DOHH2 (cell line): ENCODE results near the gene IL25.

Experiments
- H3F3A ChIP-seq: fragments of 200-600 bp; sonication (generic), shearing (Covaris generic); 2 replicates; pipeline ENCODE4 v1.6.0; 2016; ENCODE audit warnings: antibody characterized with exemption, mild to moderate bottlenecking; ENCODE audit not compliant: control insufficient read depth, insufficient read depth
- H3K27ac ChIP-seq: fragments of 200-600 bp; sonication (generic); 2 replicates; pipeline ENCODE4 v1.5.1; 2014; ENCODE audit warnings: low read depth, mild to moderate bottlenecking, low read length, moderate library complexity
- H3K27me3 ChIP-seq: fragments of 200-600 bp; sonication (generic); 2 replicates; pipeline ENCODE4 v1.6.1; 2014; ENCODE audit warnings: mild to moderate bottlenecking, low read length, mixed read lengths; ENCODE audit not compliant: control insufficient read depth
- H3K36me3 ChIP-seq: fragments of 200-600 bp; sonication (generic); 2 replicates; pipeline ENCODE4 v1.6.1; 2014; ENCODE audit warnings: mild to moderate bottlenecking, low read length, moderate library complexity, mixed read lengths; ENCODE audit not compliant: control insufficient read depth
- H3K4me1 ChIP-seq: fragments of 200-600 bp; sonication (generic); 2 replicates; pipeline ENCODE4 v1.6.1; 2014; ENCODE audit warnings: mild to moderate bottlenecking, low read length, mixed read lengths; ENCODE audit not compliant: control insufficient read depth
- H3K4me2 ChIP-seq: fragments of 200-600 bp; sonication (generic); 2 replicates; pipeline ENCODE4 v1.6.0; 2014; ENCODE audit warnings: mild to moderate bottlenecking, low read length, moderate library complexity
- H3K4me3 ChIP-seq: fragments of 200-600 bp; sonication (generic); 2 replicates; pipeline ENCODE4 v1.5.1; 2014; ENCODE audit warnings: mild to moderate bottlenecking, low read length, mixed read lengths
- H3K79me2 ChIP-seq: fragments of 200-600 bp; sonication (generic); 2 replicates; pipeline ENCODE4 v1.6.1; 2014; ENCODE audit warnings: mild to moderate bottlenecking, low read length, mixed read lengths; ENCODE audit not compliant: control insufficient read depth
- H3K9me2 ChIP-seq: fragments of 200-600 bp; sonication (generic); replicated peaks from 2 replicates; pipeline ENCODE4 v1.6.1; 2014; ENCODE audit warnings: mild to moderate bottlenecking, low read length, mixed read lengths; ENCODE audit not compliant: control insufficient read depth
- H3K9me3 ChIP-seq: fragments of 200-600 bp; sonication (generic); 2 replicates; pipeline ENCODE4 v1.6.1; 2014; ENCODE audit warnings: antibody characterized with exemption, low read length, mixed read lengths; ENCODE audit not compliant: control insufficient read depth, insufficient read depth
- H4K20me1 ChIP-seq: fragments of 200-600 bp; sonication (generic); 2 replicates; pipeline ENCODE4 v1.6.0; 2014; ENCODE audit warnings: low read depth, mild to moderate bottlenecking, antibody characterized with exemption, low read length, moderate library complexity; ENCODE audit not compliant: control insufficient read depth, insufficient read depth
- EZH2phosphoT487 ChIP-seq: fragments of 200-600 bp; sonication (generic); IDR thresholded peaks from 2 replicates; pipeline ENCODE4 v1.6.1; 2017; ENCODE audit warnings: borderline replicate concordance, mild to moderate bottlenecking, antibody characterized with exemption, low read length, moderate library complexity, mixed read lengths
- TF ChIP-seq, protein P1 (sequence below): fragments of 200-600 bp; sonication (generic); IDR thresholded peaks from one replicate; pipeline ENCODE4 v1.5.1; 2014; ENCODE audit warnings: antibody characterized with exemption, mild to moderate bottlenecking, low read depth, low read length; ENCODE audit not compliant: poor library complexity, severe bottlenecking

The IL25 gene

GRCh38 chr14:23403908-23404307 is 31.3 kb downstream of the IL25 start:
- H3K27ac ChIP-seq = no peak overlapping the region
- no peaks in the 10 kb centered on the region for H3F3A ChIP-seq
- no peak overlapping the region for H3K4me2 ChIP-seq
- no peaks in the 10 kb centered on the region for H3K79me2 ChIP-seq
- no peaks in the 10 kb centered on the region for H3K9me3 ChIP-seq
- no peaks in the 10 kb centered on the region for H3K36me3 ChIP-seq
- H3K9me2 ChIP-seq = no peaks in the 10 kb centered on the region
- no peak overlapping the region for H3K4me3 ChIP-seq
- H3K4me1 ChIP-seq = no peaks in the 10 kb centered on the region
- no peaks in the 10 kb centered on the region for H3K27me3 ChIP-seq
- H4K20me1 ChIP-seq = no peaks in the 10 kb centered on the region
- no peak for TF ChIP-seq EZH2phosphoT487
- TF ChIP-seq, protein P1, sequence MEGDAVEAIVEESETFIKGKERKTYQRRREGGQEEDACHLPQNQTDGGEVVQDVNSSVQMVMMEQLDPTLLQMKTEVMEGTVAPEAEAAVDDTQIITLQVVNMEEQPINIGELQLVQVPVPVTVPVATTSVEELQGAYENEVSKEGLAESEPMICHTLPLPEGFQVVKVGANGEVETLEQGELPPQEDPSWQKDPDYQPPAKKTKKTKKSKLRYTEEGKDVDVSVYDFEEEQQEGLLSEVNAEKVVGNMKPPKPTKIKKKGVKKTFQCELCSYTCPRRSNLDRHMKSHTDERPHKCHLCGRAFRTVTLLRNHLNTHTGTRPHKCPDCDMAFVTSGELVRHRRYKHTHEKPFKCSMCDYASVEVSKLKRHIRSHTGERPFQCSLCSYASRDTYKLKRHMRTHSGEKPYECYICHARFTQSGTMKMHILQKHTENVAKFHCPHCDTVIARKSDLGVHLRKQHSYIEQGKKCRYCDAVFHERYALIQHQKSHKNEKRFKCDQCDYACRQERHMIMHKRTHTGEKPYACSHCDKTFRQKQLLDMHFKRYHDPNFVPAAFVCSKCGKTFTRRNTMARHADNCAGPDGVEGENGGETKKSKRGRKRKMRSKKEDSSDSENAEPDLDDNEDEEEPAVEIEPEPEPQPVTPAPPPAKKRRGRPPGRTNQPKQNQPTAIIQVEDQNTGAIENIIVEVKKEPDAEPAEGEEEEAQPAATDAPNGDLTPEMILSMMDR = no peak

GRCh38 chr14:23404331-23404900 is 31.8 kb downstream of the IL25 start:
- Histone ChIP-seq H3K36me3 (no peaks in the 10 kb centered on the region), H3K4me2 (no peak overlapping the region), H3F3A (no peaks in the 10 kb centered on the region), H3K4me3 (no peak overlapping the region), H3K27me3 (no peaks in the 10 kb centered on the region), H3K79me2 (no peaks in the 10 kb centered on the region), H3K9me3 (no peaks in the 10 kb centered on the region), H3K4me1 (no peaks in the 10 kb centered on the region), H3K9me2 (no peaks in the 10 kb centered on the region), H4K20me1 (no peaks in the 10 kb centered on the region), H3K27ac (no peak overlapping the region)
- no peak for TF ChIP-seq EZH2phosphoT487
- TF ChIP-seq, protein P1 = no peak

- no peaks in the 10 kb centered on the region for H3K9me2 ChIP-seq
- H3K27me3 ChIP-seq = no peaks in the 10 kb centered on the region
- no peaks in the 10 kb centered on the region for H3K4me1 ChIP-seq
- H4K20me1 ChIP-seq = no peaks in the 10 kb centered on the region
- H3K9me3 ChIP-seq = no peaks in the 10 kb centered on the region
- no peak overlapping the region for H3K4me2 ChIP-seq
- H3K4me3 ChIP-seq = no peak overlapping the region
- no peak overlapping the region for H3K27ac ChIP-seq
- H3K79me2 ChIP-seq = no peaks in the 10 kb centered on the region
- no peaks in the 10 kb centered on the region for H3K36me3 ChIP-seq
- TF ChIP-seq, protein P1 = no peak
- no peak for TF ChIP-seq EZH2phosphoT487
- no peaks in the 10 kb centered on the region for H3F3A ChIP-seq
These were observed 32.5 kb downstream of the IL25 start for GRCh38 chr14:23405096-23405495.
